ENCODE data around the gene STXBP5L.

DNA sequence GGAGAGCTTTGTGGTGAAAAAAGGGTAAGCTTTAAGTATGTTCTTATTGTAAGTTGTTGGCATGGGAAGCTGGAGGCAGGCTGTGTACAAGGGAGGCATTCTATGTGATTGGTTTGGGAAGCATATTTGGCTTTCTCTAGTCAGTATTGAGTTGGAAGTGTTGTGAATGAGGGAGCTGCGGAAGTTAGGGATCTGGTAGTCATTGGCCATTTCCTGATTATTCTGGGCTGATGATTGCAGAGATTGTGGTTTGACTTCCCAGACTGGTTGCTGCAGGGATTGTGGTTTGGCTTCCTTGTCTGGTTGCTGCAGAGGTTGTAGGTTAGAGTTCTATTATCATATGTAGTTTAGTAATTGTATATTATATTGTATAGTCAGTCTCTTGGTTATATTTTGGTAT lies 21.0 kb downstream of the STXBP5L start:
- TF ChIP-seq, protein P1, sequence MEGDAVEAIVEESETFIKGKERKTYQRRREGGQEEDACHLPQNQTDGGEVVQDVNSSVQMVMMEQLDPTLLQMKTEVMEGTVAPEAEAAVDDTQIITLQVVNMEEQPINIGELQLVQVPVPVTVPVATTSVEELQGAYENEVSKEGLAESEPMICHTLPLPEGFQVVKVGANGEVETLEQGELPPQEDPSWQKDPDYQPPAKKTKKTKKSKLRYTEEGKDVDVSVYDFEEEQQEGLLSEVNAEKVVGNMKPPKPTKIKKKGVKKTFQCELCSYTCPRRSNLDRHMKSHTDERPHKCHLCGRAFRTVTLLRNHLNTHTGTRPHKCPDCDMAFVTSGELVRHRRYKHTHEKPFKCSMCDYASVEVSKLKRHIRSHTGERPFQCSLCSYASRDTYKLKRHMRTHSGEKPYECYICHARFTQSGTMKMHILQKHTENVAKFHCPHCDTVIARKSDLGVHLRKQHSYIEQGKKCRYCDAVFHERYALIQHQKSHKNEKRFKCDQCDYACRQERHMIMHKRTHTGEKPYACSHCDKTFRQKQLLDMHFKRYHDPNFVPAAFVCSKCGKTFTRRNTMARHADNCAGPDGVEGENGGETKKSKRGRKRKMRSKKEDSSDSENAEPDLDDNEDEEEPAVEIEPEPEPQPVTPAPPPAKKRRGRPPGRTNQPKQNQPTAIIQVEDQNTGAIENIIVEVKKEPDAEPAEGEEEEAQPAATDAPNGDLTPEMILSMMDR (IDR thresholded peaks at IDR 0.05), result no peak
- TF ChIP-seq POLR2A (IDR thresholded peaks at IDR 0.05) (no peak), EP300 (IDR thresholded peaks at IDR 0.05) (no peak)
